Panc1 (cell line): ENCODE data around the gene UPF3A. TPM values are rescaled to one million over a fixed set of nuclear protein-coding genes. Genes with fewer than 3 reads are reported as not detected.

ENCODE experiments used
- ATAC-seq: fragments of 200-7000 bp; cut with Tn5 transposase; 2 replicates; pipeline ENCODE4 v1.9.1; 2020; ENCODE audit warnings: mild to moderate bottlenecking, moderate library complexity
- BruUV-seq: library from RNA; stranded (reverse); fragments of 400-500 nt; replicated peaks from 2 replicates; lab custom pipeline; 2021; lab: Mats Ljungman, UMichigan
- CTCF ChIA-PET: fragments of 300-600 bp; sonication (Branson Sonifier 250); formaldehyde crosslinking; loops from one replicate; lab custom pipeline; 2022; ENCODE audit warnings: antibody characterized with exemption; lab: Charles Lee
- POLR2A ChIA-PET: fragments of 300-600 bp; sonication (Branson Sonifier 250); formaldehyde crosslinking; loops from one replicate; lab custom pipeline; 2022; ENCODE audit warnings: antibody characterized with exemption; lab: Charles Lee
- DNase-seq: peaks from one replicate; pipeline ENCODE4 v3.0.0-alpha.2; 2010; ENCODE audit warnings: low read depth, low spot score
- H3K27ac ChIP-seq: 2 replicates; pipeline ENCODE4 v1.5.1; 2011; ENCODE audit warnings: mild to moderate bottlenecking, low read length, inconsistent platforms
- H3K27me3 ChIP-seq: fragments of 200-500 bp; sonication (Bioruptor generic); 2 replicates; pipeline ENCODE4 v1.6.0; 2014; ENCODE audit warnings: low read length, inconsistent platforms; ENCODE audit not compliant: control insufficient read depth, insufficient read depth
- H3K36me3 ChIP-seq: fragments of 200-500 bp; sonication (Bioruptor generic); 2 replicates; pipeline ENCODE4 v1.5.1; 2014; ENCODE audit warnings: inconsistent platforms, mild to moderate bottlenecking, low read length, moderate library complexity; ENCODE audit not compliant: control insufficient read depth, insufficient read depth
- H3K4me1 ChIP-seq: 2 replicates; pipeline ENCODE4 v1.5.1; 2011; ENCODE audit warnings: inconsistent platforms, mild to moderate bottlenecking, low read length, moderate library complexity; ENCODE audit not compliant: control insufficient read depth, insufficient read depth
- H3K4me3 ChIP-seq, 2 experiments: 2 replicates each; pipeline ENCODE4 v1.5.1; 2011 to 2012; ENCODE audit warnings: low read depth in 2 of 2, low read length in 2 of 2, mild to moderate bottlenecking in 2 of 2, inconsistent platforms in 1 of 2, moderate library complexity in 1 of 2
- H3K9me3 ChIP-seq: fragments of 200-500 bp; sonication (Bioruptor generic); 2 replicates; pipeline ENCODE4 v1.5.1; 2014; ENCODE audit warnings: low read depth, mild to moderate bottlenecking, inconsistent platforms, low read length, moderate library complexity; ENCODE audit not compliant: control insufficient read depth, insufficient read depth
- POLR2AphosphoS5 ChIP-seq: IDR thresholded peaks from 2 replicates; pipeline ENCODE4 v1.6.1; 2012; ENCODE audit warnings: mild to moderate bottlenecking, low read depth, low read length, moderate library complexity
- SIN3A ChIP-seq: IDR thresholded peaks from 2 replicates; pipeline ENCODE4 v1.6.1; 2012; ENCODE audit warnings: low read depth, mild to moderate bottlenecking, low read length, moderate library complexity, borderline replicate concordance; ENCODE audit not compliant: insufficient read depth
- TCF7L2 ChIP-seq: IDR thresholded peaks from 2 replicates; pipeline ENCODE4 v1.6.1; 2011; ENCODE audit warnings: mild to moderate bottlenecking, low read depth, low read length, inconsistent platforms
- in situ Hi-C: cut with HindIII; loops from 2 replicates; pipeline ENCODE4 v1.10.0; 2016; ENCODE audit warnings: low sequenced_read_pairs, low pct_unique_long_range_greater_than_20kb
- intact Hi-C: fragments of 100-400 bp; cut with micrococcal nuclease; formaldehyde crosslinking; loops from one replicate; pipeline ENCODE4 v1.10.0; 2022; ENCODE audit not compliant: unreplicated experiment
- total RNA-seq: library from RNA; stranded (reverse); gene quantifications from one replicate; pipeline ENCODE4 v1.2.1, GENCODE V29; 2021; ENCODE audit not compliant: unreplicated experiment
- TF ChIP-seq, protein P1 (sequence below): fragments of 450-650 bp; IDR thresholded peaks from 2 replicates; pipeline ENCODE4 v1.5.1; 2017; ENCODE audit warnings: mild to moderate bottlenecking
- TF ChIP-seq, protein P2 (sequence below), 2 experiments: IDR thresholded peaks; 2 replicates each; pipeline ENCODE4 v1.6.1; 2011 to 2012; ENCODE audit warnings: low read depth in 2 of 2, control low read depth in 1 of 2, low read length in 1 of 2, mild to moderate bottlenecking in 1 of 2, moderate library complexity in 1 of 2; ENCODE audit not compliant: insufficient read depth in 1 of 2

Gene UPF3A
- total RNA-seq, 1 experiment from 2014 or later, result 36.3 TPM

DNA sequence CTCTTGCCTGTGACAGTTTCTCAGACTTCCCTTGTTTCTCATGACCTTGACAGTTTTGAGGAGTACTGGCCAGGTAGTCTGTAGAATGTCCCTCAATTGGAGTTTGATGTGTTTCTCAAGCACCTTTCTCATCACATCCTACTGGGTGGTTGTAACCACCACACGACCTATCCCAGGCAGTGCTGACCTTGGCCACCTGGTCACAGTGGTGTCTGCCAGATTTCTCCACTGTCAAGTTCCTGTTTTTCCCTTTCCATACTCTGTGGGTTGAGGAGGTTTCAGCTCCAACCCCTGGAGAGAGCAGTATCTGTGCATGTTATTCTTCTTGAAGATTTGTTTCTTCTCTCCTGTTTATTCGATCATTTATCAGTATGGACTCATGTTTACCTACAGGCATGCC, 8.4 kb upstream of the UPF3A start:
- no peak overlapping the region for H3K27ac ChIP-seq
- BruUV-seq, result no TSS peak
- POLR2A ChIA-PET, result no interaction called here
- ATAC-seq (no peak), DNase-seq (no peak)
- CTCF ChIA-PET, result no interaction called here
- in situ Hi-C loops (no loop called here), intact Hi-C loops (no loop called here)
- no peaks in the 10 kb centered on the region for H3K4me1 ChIP-seq
- H3K4me3 ChIP-seq, result no peak overlapping the region
- H3K36me3 ChIP-seq, result peaks cover 12% of the 10 kb centered on the region; the same call in 1 of the 2 replicates
- no peaks in the 10 kb centered on the region for H3K9me3 ChIP-seq
- no peaks in the 10 kb centered on the region for H3K27me3 ChIP-seq
- TF ChIP-seq, protein P1, sequence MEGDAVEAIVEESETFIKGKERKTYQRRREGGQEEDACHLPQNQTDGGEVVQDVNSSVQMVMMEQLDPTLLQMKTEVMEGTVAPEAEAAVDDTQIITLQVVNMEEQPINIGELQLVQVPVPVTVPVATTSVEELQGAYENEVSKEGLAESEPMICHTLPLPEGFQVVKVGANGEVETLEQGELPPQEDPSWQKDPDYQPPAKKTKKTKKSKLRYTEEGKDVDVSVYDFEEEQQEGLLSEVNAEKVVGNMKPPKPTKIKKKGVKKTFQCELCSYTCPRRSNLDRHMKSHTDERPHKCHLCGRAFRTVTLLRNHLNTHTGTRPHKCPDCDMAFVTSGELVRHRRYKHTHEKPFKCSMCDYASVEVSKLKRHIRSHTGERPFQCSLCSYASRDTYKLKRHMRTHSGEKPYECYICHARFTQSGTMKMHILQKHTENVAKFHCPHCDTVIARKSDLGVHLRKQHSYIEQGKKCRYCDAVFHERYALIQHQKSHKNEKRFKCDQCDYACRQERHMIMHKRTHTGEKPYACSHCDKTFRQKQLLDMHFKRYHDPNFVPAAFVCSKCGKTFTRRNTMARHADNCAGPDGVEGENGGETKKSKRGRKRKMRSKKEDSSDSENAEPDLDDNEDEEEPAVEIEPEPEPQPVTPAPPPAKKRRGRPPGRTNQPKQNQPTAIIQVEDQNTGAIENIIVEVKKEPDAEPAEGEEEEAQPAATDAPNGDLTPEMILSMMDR, result no peak
- TF ChIP-seq POLR2AphosphoS5 (no peak), SIN3A (no peak), TCF7L2 (no peak)
- TF ChIP-seq, protein P2, sequence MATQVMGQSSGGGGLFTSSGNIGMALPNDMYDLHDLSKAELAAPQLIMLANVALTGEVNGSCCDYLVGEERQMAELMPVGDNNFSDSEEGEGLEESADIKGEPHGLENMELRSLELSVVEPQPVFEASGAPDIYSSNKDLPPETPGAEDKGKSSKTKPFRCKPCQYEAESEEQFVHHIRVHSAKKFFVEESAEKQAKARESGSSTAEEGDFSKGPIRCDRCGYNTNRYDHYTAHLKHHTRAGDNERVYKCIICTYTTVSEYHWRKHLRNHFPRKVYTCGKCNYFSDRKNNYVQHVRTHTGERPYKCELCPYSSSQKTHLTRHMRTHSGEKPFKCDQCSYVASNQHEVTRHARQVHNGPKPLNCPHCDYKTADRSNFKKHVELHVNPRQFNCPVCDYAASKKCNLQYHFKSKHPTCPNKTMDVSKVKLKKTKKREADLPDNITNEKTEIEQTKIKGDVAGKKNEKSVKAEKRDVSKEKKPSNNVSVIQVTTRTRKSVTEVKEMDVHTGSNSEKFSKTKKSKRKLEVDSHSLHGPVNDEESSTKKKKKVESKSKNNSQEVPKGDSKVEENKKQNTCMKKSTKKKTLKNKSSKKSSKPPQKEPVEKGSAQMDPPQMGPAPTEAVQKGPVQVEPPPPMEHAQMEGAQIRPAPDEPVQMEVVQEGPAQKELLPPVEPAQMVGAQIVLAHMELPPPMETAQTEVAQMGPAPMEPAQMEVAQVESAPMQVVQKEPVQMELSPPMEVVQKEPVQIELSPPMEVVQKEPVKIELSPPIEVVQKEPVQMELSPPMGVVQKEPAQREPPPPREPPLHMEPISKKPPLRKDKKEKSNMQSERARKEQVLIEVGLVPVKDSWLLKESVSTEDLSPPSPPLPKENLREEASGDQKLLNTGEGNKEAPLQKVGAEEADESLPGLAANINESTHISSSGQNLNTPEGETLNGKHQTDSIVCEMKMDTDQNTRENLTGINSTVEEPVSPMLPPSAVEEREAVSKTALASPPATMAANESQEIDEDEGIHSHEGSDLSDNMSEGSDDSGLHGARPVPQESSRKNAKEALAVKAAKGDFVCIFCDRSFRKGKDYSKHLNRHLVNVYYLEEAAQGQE (IDR thresholded peaks at IDR 0.05; ENCODE audit: insufficient read depth in 1 of 2, low read depth in 2 of 2, low read length in 1 of 2), result no peak

DNA sequence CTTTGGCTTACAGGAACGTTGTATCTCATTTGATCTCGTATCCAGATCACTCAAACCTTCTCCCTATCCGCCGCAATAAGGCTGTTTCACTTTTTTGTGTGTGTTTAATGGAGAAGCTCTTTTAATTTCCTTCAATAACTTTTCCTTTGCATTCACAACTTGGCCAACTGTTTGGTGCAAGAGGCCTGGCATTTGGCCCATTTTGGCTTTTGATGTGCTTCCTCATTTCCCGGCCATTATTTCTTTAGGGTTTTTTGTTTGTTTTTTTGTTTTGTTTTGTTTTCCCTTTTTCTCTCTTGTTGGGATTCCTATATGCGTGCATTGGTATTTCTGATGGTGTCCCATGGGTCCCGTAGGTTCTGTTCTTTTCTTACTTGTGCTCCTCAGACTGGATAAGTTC, 6.1 kb upstream of the UPF3A start:
- no peak overlapping the region for H3K27ac ChIP-seq
- H3K4me1 ChIP-seq, result peaks cover 8% of the 10 kb centered on the region
- no peaks in the 10 kb centered on the region for H3K27me3 ChIP-seq
- CTCF ChIA-PET, result no interaction called here
- ATAC-seq, result no peak
- H3K4me3 ChIP-seq, result no peak overlapping the region
- DNase-seq, result no peak
- intact Hi-C loops (no loop called here), in situ Hi-C loops (no loop called here)
- H3K36me3 ChIP-seq, result peaks cover 12% of the 10 kb centered on the region; the same call in 1 of the 2 replicates
- H3K9me3 ChIP-seq, result no peaks in the 10 kb centered on the region
- TF ChIP-seq SIN3A (no peak), POLR2AphosphoS5 (no peak), TCF7L2 (no peak)
- TF ChIP-seq, protein P2 (IDR thresholded peaks at IDR 0.05; ENCODE audit: insufficient read depth in 1 of 2, low read depth in 2 of 2, low read length in 1 of 2), result no peak
- TF ChIP-seq, protein P1, result no peak
- no TSS peak for BruUV-seq
- POLR2A ChIA-PET, result no interaction called here
